GM12878 (cell line): ENCODE measurements around the gene CRYL1.

Experiments used
- BHLHE40 ChIP-seq, 2 experiments: fragments of 450-650 bp in 1 of 2; IDR thresholded peaks; 2 replicates each; pipeline ENCODE4 v1.6.1; 2011 to 2017; ENCODE audit warnings: low read depth in 2 of 2, borderline replicate concordance in 1 of 2, improper control_type of control experiment in 1 of 2, low read length in 1 of 2, mild to moderate bottlenecking in 1 of 2
- CEBPB ChIP-seq, 2 experiments: fragments of 150-350 bp in 1 of 2; IDR thresholded peaks; 2 replicates each; pipeline ENCODE4 v1.6.1; 2012 to 2014; ENCODE audit warnings: low read depth in 2 of 2, low read length in 2 of 2, borderline replicate concordance in 1 of 2, inconsistent platforms in 1 of 2
- CREB1 ChIP-seq: IDR thresholded peaks from 2 replicates; pipeline ENCODE4 v1.6.1; 2012; ENCODE audit warnings: low read depth, mild to moderate bottlenecking, inconsistent platforms
- CTCF ChIP-seq, 3 experiments: IDR thresholded peaks in 2 of 3; conservative IDR thresholded peaks in 1 of 3; 2 replicates each; pipeline ENCODE4 v1.5.1; 2011; ENCODE audit warnings: low read depth in 3 of 3, low read length in 3 of 3, mild to moderate bottlenecking in 3 of 3, control low read depth in 2 of 3, moderate library complexity in 2 of 3, inconsistent platforms in 1 of 3, mixed read lengths in 1 of 3; ENCODE audit not compliant: control insufficient read depth in 2 of 3, insufficient read depth in 1 of 3; ENCODE audit errors: extremely low read depth in 1 of 3
- EP300 ChIP-seq, 2 experiments: fragments of 150-350 bp in 1 of 2; IDR thresholded peaks; 2 replicates each; pipeline ENCODE4 v1.6.1; 2011 to 2012; ENCODE audit warnings: low read depth in 2 of 2, low read length in 2 of 2, borderline replicate concordance in 1 of 2, improper control_type of control experiment in 1 of 2, inconsistent platforms in 1 of 2; ENCODE audit not compliant: control insufficient read depth in 1 of 2
- EZH2 ChIP-seq: IDR thresholded peaks from 2 replicates; pipeline ENCODE4 v1.6.1; 2012; ENCODE audit warnings: low read depth, mild to moderate bottlenecking, control low read depth, inconsistent platforms, low read length, borderline replicate concordance; ENCODE audit not compliant: control insufficient read depth
- PBX3 ChIP-seq: IDR thresholded peaks from 2 replicates; pipeline ENCODE4 v1.6.1; 2011; ENCODE audit warnings: mild to moderate bottlenecking, low read depth, low read length, moderate library complexity; ENCODE audit not compliant: insufficient replicate concordance
- POLR2A ChIP-seq: IDR thresholded peaks from 2 replicates; pipeline ENCODE4 v1.6.1; 2011; ENCODE audit warnings: low read depth, mild to moderate bottlenecking, low read length
- POLR2AphosphoS5 ChIP-seq: IDR thresholded peaks from 2 replicates; pipeline ENCODE4 v1.6.1; 2011; ENCODE audit warnings: mild to moderate bottlenecking, low read length, inconsistent platforms
- RBBP5 ChIP-seq: fragments of 200-600 bp; sonication (generic); conservative IDR thresholded peaks from 2 replicates; pipeline ENCODE4 v1.6.1; 2016
- YY1 ChIP-seq: IDR thresholded peaks from 2 replicates; pipeline ENCODE4 v1.6.1; 2011; ENCODE audit warnings: low read depth, mild to moderate bottlenecking, low read length

GRCh38 chr13:20521364-20522115 is 4.1 kb downstream of the CRYL1 start:
- TF ChIP-seq BHLHE40 (IDR thresholded peaks at IDR 0.05; ENCODE audit: borderline replicate concordance in 1 of 2, low read depth in 2 of 2, low read length in 1 of 2) (no peak), RBBP5 (no peak), POLR2AphosphoS5 (no peak), POLR2A (no peak), EZH2 (no peak), YY1 (no peak), CTCF (IDR thresholded peaks at IDR 0.05 in 2 of 3, conservative IDR thresholded peaks at IDR 0.05 in 1 of 3; ENCODE audit: control insufficient read depth in 2 of 3, extremely low read depth in 1 of 3, insufficient read depth in 1 of 3, low read depth in 3 of 3, low read length in 3 of 3) (no peak), CREB1 (no peak), EP300 (IDR thresholded peaks at IDR 0.05; ENCODE audit: borderline replicate concordance in 1 of 2, control insufficient read depth in 1 of 2, low read depth in 2 of 2, low read length in 2 of 2) (no peak), CEBPB (IDR thresholded peaks at IDR 0.05; ENCODE audit: borderline replicate concordance in 1 of 2, low read depth in 2 of 2, low read length in 2 of 2) (no peak), PBX3 (no peak)
